ENCODE results near the gene KCNC3. TPM values are rescaled to one million over a fixed set of nuclear protein-coding genes. Genes with fewer than 3 reads are reported as not detected.

The KCNC3 gene
- total and polyA plus RNA-seq, 2 of the 4 experiments (the other 2 are of a cell fraction), result 0.07 TPM; not detected in 1

DNA sequence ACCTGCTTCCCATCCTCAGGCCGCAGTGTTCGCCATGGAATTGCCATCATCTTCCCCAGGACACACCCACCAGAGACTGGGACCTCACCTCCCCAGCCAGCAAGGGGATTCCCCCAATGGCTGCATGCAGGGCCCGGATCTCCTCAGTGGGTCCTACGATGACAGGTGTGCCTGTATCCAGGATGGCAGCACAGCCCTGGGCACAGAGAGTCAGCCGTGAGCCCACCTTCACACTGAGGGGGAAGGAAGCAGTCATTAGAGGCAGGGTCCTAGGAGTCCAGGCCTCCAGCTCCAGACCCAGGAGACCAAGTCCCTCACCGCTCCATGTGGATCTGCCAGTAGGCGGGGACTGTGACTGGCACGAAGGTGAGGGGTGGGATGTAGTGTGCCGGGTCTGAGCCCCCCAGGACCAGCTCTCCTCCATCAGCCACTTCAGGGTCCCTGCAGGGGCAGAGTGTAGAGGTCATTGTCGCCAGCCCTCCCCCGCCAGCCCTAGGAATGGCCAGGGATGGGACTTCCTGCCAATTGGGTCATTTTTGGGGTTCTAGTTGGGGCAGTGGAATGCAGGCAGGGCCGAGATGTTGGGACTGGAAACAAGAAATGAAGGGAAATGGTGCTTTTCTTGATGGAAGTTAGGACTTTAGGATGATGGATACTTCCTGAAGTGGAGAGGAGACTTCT is 5.7 kb upstream of the KCNC3 start:
- no peak overlapping the region for H2BK15ac ChIP-seq (ENCODE audit: low read depth, low read length)
- no peak overlapping the region for H3K4me2 ChIP-seq (ENCODE audit: low read depth, low read length)
- CTCF ChIA-PET, result no interaction called here
- no TSS peak for BruUV-seq (replicated peaks)
- POLR2A ChIA-PET (ENCODE audit: unreplicated experiment), result no interaction called here
- H3K79me1 ChIP-seq (ENCODE audit: low read depth in 1 of 2, low read length in 2 of 2), result no peaks in the 10 kb centered on the region
- H3K9ac ChIP-seq (ENCODE audit: low read depth, low read length), result no peak overlapping the region
- H4K91ac ChIP-seq (ENCODE audit: insufficient read depth, low read depth, low read length), result no peak overlapping the region
- in situ Hi-C loops (cut with MboI; ENCODE audit: low sequenced_read_pairs) (no loop called here), intact Hi-C loops (cut with micrococcal nuclease) (no loop called here), dilution Hi-C loops (cut with HindIII; ENCODE audit: low sequenced_read_pairs, unreplicated experiment) (no loop called here)
- H4K8ac ChIP-seq (ENCODE audit: low read depth in 2 of 2, low read length in 2 of 2), result no peak overlapping the region
- no peak overlapping the region for H2BK120ac ChIP-seq (ENCODE audit: low read depth, low read length)
- peaks cover 25% of the 10 kb centered on the region for H3K27me3 ChIP-seq (ENCODE audit: control insufficient read depth, insufficient read depth, low read length)
- no peak overlapping the region for H4K5ac ChIP-seq (ENCODE audit: low read depth, low read length)
- no peak overlapping the region for H3K18ac ChIP-seq (ENCODE audit: low read depth, low read length)
- no peak overlapping the region for H2AK5ac ChIP-seq (ENCODE audit: low read depth, low read length)
- H2AK9ac ChIP-seq (replicated peaks; ENCODE audit: low read depth, low read length, poor library complexity), result no peak overlapping the region
- H3K9me1 ChIP-seq (ENCODE audit: insufficient read depth, low read length), result no peaks in the 10 kb centered on the region; the same call in 1 of the 2 replicates
- H3K36me3 ChIP-seq (ENCODE audit: control insufficient read depth, insufficient read depth, low read length), result no peaks in the 10 kb centered on the region
- DNase-seq (no peak), ATAC-seq (ENCODE audit: low read depth) (no peak)
- H3K4me1 ChIP-seq (ENCODE audit: control insufficient read depth, insufficient read depth, low read length), result no peaks in the 10 kb centered on the region
- H3K14ac ChIP-seq (replicated peaks; ENCODE audit: low read depth, low read length), result no peak overlapping the region
- H3K4ac ChIP-seq (ENCODE audit: low read depth, low read length), result no peak overlapping the region
- H4K20me1 ChIP-seq (ENCODE audit: insufficient read depth, low read length), result no peaks in the 10 kb centered on the region
- no peak overlapping the region for H3K23ac ChIP-seq (ENCODE audit: low read depth, low read length)
- H3K56ac ChIP-seq (ENCODE audit: extremely low read depth, insufficient read depth, low read length), result no peak overlapping the region
- WGBS, 2 experiments (ENCODE audit: extremely low coverage in 2 of 2, insufficient read length in 1 of 2), result 73% methylated on average over 3 of the region's 12 CpGs; no CpG with 5 or more reads in 1 of the 2 experiments
- no peak overlapping the region for H2BK5ac ChIP-seq (ENCODE audit: low read depth, low read length, poor library complexity, severe bottlenecking)
- TF ChIP-seq POLR2A (IDR thresholded peaks at IDR 0.05; ENCODE audit: low read depth, low read length) (no peak), MXI1 (IDR thresholded peaks at IDR 0.05; ENCODE audit: borderline replicate concordance, low read depth, low read length) (no peak), MAFK (IDR thresholded peaks at IDR 0.05; ENCODE audit: low read depth, low read length) (no peak), MAZ (IDR thresholded peaks at IDR 0.05; ENCODE audit: borderline replicate concordance, low read depth, low read length) (no peak), SMC3 (IDR thresholded peaks at IDR 0.05; ENCODE audit: low read depth, low read length) (no peak), NFE2L2 (IDR thresholded peaks at IDR 0.05; ENCODE audit: low read depth, low read length) (no peak), ELK1 (IDR thresholded peaks at IDR 0.05; ENCODE audit: borderline replicate concordance, low read depth, low read length) (no peak), FOS (IDR thresholded peaks at IDR 0.05; ENCODE audit: low read depth, low read length) (no peak), BHLHE40 (IDR thresholded peaks at IDR 0.05; ENCODE audit: low read depth, low read length) (no peak), CHD1 (IDR thresholded peaks at IDR 0.05; ENCODE audit: low read depth, low read length) (no peak), RAD21 (IDR thresholded peaks at IDR 0.05; ENCODE audit: low read length) (no peak), RCOR1 (IDR thresholded peaks at IDR 0.05; ENCODE audit: insufficient replicate concordance, low read length) (no peak), RFX5 (IDR thresholded peaks at IDR 0.05; ENCODE audit: low read depth, low read length) (no peak)
- TF ChIP-seq, protein P1, sequence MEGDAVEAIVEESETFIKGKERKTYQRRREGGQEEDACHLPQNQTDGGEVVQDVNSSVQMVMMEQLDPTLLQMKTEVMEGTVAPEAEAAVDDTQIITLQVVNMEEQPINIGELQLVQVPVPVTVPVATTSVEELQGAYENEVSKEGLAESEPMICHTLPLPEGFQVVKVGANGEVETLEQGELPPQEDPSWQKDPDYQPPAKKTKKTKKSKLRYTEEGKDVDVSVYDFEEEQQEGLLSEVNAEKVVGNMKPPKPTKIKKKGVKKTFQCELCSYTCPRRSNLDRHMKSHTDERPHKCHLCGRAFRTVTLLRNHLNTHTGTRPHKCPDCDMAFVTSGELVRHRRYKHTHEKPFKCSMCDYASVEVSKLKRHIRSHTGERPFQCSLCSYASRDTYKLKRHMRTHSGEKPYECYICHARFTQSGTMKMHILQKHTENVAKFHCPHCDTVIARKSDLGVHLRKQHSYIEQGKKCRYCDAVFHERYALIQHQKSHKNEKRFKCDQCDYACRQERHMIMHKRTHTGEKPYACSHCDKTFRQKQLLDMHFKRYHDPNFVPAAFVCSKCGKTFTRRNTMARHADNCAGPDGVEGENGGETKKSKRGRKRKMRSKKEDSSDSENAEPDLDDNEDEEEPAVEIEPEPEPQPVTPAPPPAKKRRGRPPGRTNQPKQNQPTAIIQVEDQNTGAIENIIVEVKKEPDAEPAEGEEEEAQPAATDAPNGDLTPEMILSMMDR (conservative IDR thresholded peaks at IDR 0.05; ENCODE audit: low read depth, low read length), result no peak
- TF ChIP-seq, protein P2, sequence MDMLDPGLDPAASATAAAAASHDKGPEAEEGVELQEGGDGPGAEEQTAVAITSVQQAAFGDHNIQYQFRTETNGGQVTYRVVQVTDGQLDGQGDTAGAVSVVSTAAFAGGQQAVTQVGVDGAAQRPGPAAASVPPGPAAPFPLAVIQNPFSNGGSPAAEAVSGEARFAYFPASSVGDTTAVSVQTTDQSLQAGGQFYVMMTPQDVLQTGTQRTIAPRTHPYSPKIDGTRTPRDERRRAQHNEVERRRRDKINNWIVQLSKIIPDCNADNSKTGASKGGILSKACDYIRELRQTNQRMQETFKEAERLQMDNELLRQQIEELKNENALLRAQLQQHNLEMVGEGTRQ (IDR thresholded peaks at IDR 0.05; ENCODE audit: low read depth, low read length), result no peak
- no peak overlapping the region for H3K4me3 ChIP-seq (ENCODE audit: insufficient read depth, low read depth, low read length)
- H3K9me3 ChIP-seq (ENCODE audit: control insufficient read depth, insufficient read depth, low read length), result peaks cover 3% of the 10 kb centered on the region
- H2BK20ac ChIP-seq (ENCODE audit: low read depth, low read length), result no peak overlapping the region
- H2AFZ ChIP-seq (replicated peaks; ENCODE audit: low read length, poor library complexity), result no peak overlapping the region
- H3K27ac ChIP-seq (ENCODE audit: insufficient read depth, low read length), result no peak overlapping the region

Data from IMR-90 (cell line).